ENCODE results near the gene ANKS1B.
A peak's percentile ranks its signal among the peaks of the same experiment; 100 is the strongest.

ANKS1B gene

DNA sequence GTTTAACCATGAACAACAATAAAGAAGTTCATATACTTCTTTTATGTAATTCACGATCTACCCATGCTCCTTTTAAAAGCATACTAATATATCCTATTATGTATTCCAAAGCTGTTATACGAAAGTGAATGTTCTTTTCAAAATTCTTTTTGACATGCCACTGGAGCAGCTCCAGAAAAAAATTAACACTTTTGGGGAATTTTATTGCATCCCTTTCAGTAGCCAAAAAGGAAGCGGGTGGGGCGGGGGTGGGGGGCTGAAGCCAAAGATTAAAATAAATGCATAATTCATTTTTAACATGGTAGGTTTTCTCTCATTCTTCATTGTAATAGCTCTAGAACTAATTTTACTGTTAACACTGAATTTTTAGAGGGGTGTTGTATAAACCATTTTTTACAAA, 123.0 kb downstream of the ANKS1B start:
- no peak overlapping the region for H3K27ac ChIP-seq
- TF ChIP-seq, protein P1, sequence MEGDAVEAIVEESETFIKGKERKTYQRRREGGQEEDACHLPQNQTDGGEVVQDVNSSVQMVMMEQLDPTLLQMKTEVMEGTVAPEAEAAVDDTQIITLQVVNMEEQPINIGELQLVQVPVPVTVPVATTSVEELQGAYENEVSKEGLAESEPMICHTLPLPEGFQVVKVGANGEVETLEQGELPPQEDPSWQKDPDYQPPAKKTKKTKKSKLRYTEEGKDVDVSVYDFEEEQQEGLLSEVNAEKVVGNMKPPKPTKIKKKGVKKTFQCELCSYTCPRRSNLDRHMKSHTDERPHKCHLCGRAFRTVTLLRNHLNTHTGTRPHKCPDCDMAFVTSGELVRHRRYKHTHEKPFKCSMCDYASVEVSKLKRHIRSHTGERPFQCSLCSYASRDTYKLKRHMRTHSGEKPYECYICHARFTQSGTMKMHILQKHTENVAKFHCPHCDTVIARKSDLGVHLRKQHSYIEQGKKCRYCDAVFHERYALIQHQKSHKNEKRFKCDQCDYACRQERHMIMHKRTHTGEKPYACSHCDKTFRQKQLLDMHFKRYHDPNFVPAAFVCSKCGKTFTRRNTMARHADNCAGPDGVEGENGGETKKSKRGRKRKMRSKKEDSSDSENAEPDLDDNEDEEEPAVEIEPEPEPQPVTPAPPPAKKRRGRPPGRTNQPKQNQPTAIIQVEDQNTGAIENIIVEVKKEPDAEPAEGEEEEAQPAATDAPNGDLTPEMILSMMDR (conservative IDR thresholded peaks at IDR 0.05): no peak

DNA sequence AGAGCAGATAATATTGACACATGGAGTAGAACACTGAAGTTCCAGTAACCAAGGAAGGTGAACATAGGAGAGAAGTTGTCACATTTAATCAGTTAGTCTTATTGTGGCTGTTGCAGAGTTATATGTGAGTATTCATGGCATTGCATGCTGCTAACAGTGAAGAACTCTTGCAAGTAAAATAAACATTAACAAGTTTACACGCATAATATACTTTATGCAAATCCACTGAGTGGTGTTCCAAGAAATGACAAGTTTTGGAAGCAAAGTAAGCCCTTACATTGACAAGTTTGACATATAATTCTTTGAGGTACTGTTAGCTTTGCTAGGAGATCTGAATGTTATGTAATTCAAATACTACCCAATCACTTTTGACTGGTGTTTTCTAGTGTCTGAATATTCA, 125.6 kb downstream of the ANKS1B start:
- H3K27ac ChIP-seq: no peak overlapping the region
- TF ChIP-seq, protein P1 (conservative IDR thresholded peaks at IDR 0.05): no peak

DNA sequence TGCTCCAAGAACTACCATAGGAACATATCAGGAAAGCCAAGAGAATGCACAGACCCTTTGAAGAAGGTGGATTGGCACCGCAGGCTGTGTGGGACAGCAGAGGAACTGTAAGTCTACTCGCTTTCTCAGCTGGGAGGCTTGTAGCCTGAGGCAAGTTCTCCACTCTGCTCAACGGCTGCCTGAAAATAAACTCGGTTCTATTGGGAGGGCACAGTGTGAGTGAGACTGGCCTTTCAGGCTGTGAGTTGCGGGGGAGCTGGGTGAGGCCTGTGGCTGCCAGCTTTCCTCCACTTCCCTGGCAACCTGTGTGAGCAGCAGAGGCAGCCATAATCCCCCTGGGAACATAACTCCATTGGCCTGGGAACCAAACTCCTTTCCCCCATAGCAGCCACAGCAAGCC, 132.1 kb downstream of the ANKS1B start:
- TF ChIP-seq, protein P1 (conservative IDR thresholded peaks at IDR 0.05): no peak
- H3K27ac ChIP-seq: no peak overlapping the region

DNA sequence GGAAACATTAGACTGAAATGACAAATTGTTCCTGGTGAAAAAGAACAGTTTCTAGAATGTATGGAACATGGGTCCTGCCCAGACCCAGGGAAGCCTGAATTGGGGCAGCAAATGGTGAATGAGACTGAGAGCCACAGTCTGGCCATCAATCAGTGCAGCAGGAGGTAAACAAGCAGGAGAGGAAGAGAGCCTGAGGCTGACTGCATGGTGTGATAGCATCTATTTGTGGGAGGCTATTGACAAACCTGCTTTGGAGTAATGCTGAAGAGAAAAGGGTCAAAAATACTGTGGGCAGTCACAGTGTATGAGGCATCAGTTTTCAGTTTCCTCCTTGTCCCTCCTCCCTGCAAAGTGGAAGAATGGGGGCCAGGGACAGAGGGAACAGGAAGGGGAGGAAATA, 136.8 kb downstream of the ANKS1B start:
- no peak overlapping the region for H3K27ac ChIP-seq
- TF ChIP-seq, protein P1 (conservative IDR thresholded peaks at IDR 0.05): no peak

DNA sequence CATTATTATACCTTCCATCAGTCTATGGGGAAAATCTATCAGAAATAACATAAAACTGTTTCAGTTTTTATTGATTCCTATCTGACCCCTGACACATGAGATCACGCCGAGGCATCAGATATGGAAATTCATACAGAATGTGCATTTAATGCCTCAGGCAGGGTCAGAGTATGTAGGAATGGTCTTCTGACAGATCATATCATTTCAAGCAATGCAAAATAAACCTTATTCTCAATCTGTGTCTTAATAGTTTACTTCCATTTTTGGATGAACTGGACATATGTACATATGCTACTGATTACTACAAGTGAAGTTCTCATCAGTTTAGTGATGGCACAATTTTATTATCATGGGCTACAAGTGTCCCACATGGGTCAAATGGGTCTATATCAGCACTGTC, 150.0 kb downstream of the ANKS1B start:
- no peak overlapping the region for H3K27ac ChIP-seq
- TF ChIP-seq, protein P1 (conservative IDR thresholded peaks at IDR 0.05): no peak

DNA sequence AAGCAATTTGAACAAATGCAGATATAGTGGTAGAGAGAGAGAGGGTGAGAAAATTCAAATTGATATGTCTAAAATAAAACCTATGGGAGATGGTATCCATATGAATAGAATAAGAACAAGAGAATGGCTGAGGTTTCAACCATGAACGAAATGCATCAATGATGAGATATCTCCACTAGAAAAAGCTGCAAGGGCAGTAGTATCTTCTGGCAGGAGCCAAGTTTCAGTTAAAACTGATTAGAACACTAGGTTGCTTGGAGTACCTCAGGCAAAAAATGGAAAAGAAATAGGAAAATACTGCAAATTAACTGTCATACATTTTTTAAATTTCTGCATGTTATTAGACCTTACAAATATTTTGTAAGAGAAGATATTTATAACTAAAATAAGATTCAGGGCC, 151.3 kb downstream of the ANKS1B start:
- H3K27ac ChIP-seq: peak overlapping the region; percentile 3; the same call in 1 of the 2 replicates
- TF ChIP-seq, protein P1 (conservative IDR thresholded peaks at IDR 0.05): no peak

DNA sequence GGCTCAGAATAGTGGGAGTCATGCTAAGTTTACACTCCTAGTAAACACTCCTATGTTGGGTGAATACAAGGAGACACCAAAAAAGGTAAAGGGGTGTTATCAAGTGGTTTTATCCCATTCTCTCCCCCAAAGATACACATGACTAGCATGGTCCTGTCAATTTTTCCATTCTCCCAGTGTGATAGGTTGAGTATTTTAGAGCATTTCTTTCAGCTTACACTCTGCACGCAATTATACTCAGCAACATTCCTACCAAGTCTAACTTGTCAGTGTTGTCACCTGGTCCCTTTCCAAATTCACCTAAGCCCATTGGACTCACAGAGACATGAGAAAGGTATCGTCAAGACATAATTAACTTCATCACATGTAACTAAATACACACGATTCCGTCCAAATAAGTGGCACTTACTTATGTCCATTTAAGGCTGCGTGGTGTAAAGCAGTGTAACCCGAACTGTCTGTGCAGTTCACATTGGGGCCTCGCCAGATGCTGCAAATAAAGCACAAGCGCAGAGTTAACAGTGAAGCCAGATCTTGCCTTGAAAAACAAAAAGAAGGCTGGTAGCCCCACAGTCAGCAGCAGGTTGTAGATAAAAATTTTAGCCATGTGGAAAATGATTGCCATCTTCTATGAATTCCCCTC, 159.7 kb downstream of the ANKS1B start:
- TF ChIP-seq, protein P1 (conservative IDR thresholded peaks at IDR 0.05): no peak
- no peak overlapping the region for H3K27ac ChIP-seq

All from VCaP (cell line).